ENCODE results near the gene RTP5.
A peak's percentile ranks its signal among the peaks of the same experiment; 100 is the strongest.

Gene RTP5

GRCh38 chr2:241877197-241877685 lies 7.7 kb downstream of the RTP5 start:
- no peak overlapping the region for H3K4me3 ChIP-seq (ENCODE audit: low read length)
- DNase-seq (ENCODE audit: low read depth) = no peak
- TF ChIP-seq, protein P1, sequence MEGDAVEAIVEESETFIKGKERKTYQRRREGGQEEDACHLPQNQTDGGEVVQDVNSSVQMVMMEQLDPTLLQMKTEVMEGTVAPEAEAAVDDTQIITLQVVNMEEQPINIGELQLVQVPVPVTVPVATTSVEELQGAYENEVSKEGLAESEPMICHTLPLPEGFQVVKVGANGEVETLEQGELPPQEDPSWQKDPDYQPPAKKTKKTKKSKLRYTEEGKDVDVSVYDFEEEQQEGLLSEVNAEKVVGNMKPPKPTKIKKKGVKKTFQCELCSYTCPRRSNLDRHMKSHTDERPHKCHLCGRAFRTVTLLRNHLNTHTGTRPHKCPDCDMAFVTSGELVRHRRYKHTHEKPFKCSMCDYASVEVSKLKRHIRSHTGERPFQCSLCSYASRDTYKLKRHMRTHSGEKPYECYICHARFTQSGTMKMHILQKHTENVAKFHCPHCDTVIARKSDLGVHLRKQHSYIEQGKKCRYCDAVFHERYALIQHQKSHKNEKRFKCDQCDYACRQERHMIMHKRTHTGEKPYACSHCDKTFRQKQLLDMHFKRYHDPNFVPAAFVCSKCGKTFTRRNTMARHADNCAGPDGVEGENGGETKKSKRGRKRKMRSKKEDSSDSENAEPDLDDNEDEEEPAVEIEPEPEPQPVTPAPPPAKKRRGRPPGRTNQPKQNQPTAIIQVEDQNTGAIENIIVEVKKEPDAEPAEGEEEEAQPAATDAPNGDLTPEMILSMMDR (conservative IDR thresholded peaks at IDR 0.05; ENCODE audit: low read length) = no peak

DNA sequence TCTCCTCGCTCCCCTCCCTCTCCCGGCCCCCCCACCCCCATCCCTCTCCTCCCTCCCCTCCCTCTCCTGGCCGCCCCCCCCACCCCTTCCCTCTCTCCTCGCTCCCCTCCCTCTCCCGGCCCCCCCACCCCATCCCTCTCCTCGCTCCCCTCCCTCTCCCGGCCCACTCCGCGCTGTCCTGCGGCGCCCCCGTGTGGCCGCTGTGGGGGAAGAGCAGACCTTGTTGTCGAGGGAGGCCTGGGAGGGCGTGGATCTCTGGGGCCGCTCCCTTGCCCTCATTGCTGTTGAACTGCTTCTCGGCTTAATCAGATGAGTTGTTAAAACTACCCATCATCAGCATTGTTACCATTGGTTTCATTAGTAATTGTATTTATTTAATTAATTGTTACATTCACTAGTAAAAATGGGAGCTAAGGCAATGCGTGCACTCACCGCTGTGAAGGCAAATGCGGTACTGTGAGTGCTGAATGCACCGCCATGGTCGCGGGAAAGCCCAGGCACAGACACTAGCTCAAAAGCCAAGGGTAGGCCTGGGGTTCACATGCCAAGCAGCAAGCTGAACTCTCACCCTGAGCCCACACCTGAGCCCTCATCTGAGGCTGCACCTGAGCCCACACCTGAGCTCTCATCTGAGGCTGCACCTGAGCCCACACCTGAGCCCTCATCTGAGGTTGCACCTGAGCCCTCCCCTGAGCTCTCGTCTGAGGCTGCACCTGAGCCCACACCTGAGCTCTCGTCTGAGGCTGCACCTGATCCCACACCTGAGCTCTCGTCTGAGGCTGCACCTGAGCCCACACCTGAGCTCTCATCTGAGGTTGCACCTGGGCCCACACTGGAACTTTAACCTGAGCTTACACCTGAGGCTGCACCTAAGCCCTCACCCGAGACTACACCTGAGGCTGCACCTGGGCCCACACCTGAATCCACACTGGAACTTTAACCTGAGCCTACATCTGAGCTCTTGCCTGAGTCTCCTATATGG lies 8.8 kb downstream of the RTP5 start:
- DNase-seq (ENCODE audit: low read depth) = peak; percentile 54
- TF ChIP-seq, protein P1 (conservative IDR thresholded peaks at IDR 0.05; ENCODE audit: low read length) = peak; percentile 58
- no peak overlapping the region for H3K4me3 ChIP-seq (ENCODE audit: low read length)

DNA sequence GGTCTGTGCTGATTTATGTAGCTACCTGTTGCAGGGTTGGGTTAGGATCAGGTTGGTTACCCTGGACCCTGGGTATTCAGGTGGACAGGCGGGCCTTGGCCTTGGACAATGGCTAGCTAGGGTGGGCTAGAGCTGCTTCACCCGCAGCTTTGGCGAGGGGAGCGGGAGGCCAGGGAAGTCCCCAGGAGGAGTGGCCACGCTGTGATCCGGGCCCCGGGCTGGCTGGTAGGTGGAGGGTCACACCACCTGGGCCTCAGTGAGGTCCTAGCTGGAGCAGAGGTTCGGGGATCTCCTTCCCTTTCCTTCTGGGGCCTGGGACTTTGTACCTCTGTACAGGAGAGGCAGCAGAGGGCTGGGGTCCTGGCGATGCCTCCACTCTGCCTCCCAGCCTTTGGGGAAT lies 9.8 kb downstream of the RTP5 start:
- DNase-seq (ENCODE audit: low read depth) = no peak
- TF ChIP-seq, protein P1 (conservative IDR thresholded peaks at IDR 0.05; ENCODE audit: low read length) = no peak
- no peak overlapping the region for H3K4me3 ChIP-seq (ENCODE audit: low read length)

DNA sequence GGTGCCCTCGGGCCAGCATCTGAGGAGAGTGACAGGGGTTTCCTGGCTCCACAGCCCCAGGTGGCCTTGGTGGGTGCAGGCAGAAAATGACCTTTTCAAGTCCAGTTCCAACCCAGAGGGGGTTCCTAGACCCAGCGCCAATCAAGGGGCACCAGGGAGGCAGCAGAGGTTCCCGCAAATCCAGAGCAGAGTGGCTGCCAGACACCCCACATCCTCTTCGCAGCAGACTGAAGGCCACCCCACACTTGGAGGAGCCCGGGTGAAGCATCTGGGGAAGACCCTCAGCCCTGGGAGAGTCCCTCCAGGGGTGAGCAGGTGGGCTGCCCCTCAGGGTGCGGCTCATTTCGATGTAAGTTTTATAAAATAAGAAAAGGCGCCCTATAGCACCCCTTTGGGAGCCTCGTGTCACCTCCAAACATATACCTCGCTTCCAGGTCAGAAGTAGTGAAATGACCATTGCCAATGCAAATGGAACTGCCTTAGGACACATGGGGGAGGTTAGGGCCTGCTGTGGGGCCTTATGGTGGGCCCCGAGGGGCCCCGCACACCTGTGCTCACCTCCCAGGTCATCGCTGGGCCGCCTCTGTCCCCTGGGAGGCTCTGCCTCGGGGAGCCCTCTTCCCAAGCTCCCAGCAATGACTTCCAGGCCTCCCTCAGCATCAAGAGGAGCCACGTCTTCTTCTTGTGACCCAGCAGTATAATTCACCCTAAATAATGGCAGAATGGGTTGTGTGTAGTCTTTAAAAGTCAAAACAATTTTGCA lies 11.0 kb downstream of the RTP5 start:
- DNase-seq (ENCODE audit: low read depth) = no peak
- peak overlapping the region; percentile 72 for H3K4me3 ChIP-seq (ENCODE audit: low read length)
- TF ChIP-seq, protein P1 (conservative IDR thresholded peaks at IDR 0.05; ENCODE audit: low read length) = no peak

DNA sequence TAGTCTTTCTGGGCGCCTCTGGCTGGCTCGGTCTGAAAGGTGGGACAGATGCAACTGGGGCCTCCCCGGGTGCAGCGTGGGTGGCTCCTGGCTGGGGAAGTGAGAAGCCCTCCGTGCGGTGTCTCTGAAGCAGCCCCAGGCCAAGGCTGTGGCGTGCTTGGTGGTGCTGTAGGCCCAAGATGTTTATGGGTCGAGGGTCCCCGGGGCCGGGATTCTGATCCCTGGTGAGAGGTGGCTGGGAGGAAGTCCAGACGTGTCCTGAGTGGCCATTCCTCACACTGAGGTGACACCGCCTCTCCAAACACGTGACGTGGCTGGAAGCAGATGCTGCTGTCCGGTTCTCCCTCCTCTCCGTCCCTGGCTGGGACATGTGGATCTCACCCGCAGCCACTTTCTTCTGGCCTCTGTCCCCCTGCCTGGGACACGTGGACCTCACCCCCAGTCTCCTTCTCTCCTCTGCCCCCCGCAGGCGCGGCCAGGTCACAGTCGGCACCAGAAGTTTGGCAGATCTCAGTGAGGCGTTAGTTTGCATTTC lies 12.6 kb downstream of the RTP5 start:
- H3K4me3 ChIP-seq (ENCODE audit: low read length) = peak overlapping the region; percentile 26
- TF ChIP-seq, protein P1 (conservative IDR thresholded peaks at IDR 0.05; ENCODE audit: low read length) = no peak
- no peak for DNase-seq (ENCODE audit: low read depth)

- H3K4me3 ChIP-seq (ENCODE audit: low read length) = no peak overlapping the region
- no peak for DNase-seq (ENCODE audit: low read depth)
- TF ChIP-seq, protein P1 (conservative IDR thresholded peaks at IDR 0.05; ENCODE audit: low read length) = no peak
Measured at GRCh38 chr2:241884951-241885290, 15.4 kb downstream of the RTP5 start.

Measured in AG10803 (cell line).